Left lung (tissue), 10 donors: Measurements from ENCODE around the gene DNAJB1. TPM values are rescaled to one million over a fixed set of nuclear protein-coding genes. Genes with fewer than 3 reads are reported as not detected.
A peak's percentile ranks its signal among the peaks of the same experiment; 100 is the strongest.
"Not testable (repeated sequence)": the region's sequence is repeated elsewhere in the genome, so short reads cannot be mapped to it uniquely, and the experiment has no call there.

Experiments used
- ATAC-seq: fragments of 200-7000 bp; cut with Tn5 transposase; one replicate; pipeline ENCODE4 v1.9.1; 2020; ENCODE audit warnings: moderate library complexity
- DNase-seq, 4 donors: peaks; one replicate each; pipeline ENCODE4 v3.0.0-alpha.2; 2013 to 2020
- H3K27ac ChIP-seq, 2 donors: fragments of 200-600 bp; sonication (generic) in 1 of 2; one replicate each; pipeline versions ENCODE4 v1.5.0 to v1.8.0; 2020 to 2021
- H3K27me3 ChIP-seq, 2 donors: fragments of 200-600 bp; sonication (generic) in 1 of 2; one replicate each; pipeline versions ENCODE4 v1.5.0 to v1.8.0; 2020 to 2021
- H3K36me3 ChIP-seq, 2 donors: fragments of 200-600 bp; sonication (generic) in 1 of 2; one replicate each; pipeline versions ENCODE4 v1.5.0 to v1.8.0; 2020 to 2021
- H3K4me1 ChIP-seq, 2 donors: fragments of 200-600 bp; one replicate each; pipeline ENCODE4 v1.8.0; 2021
- H3K4me3 ChIP-seq, 2 donors: fragments of 200-600 bp; sonication (generic) in 1 of 2; one replicate each; pipeline versions ENCODE4 v1.5.0 to v1.8.0; 2020 to 2021; ENCODE audit warnings: mild to moderate bottlenecking in 1 of 2
- H3K9me3 ChIP-seq, 2 donors: fragments of 200-600 bp; sonication (generic) in 1 of 2; one replicate each; pipeline versions ENCODE4 v1.5.0 to v1.8.0; 2020 to 2021
- CTCF ChIP-seq, 2 donors: fragments of 200-600 bp; sonication (generic) in 1 of 2; IDR thresholded peaks; one replicate each; pipeline versions ENCODE4 v1.5.0 to v1.8.0; 2021; ENCODE audit warnings: antibody characterized with exemption in 2 of 2
- intact Hi-C, 2 donors: fragments of 100-400 bp; cut with DNase I; formaldehyde crosslinking; loops; one replicate each; pipeline versions ENCODE4 v1.11.2 to v1.14.2; 2022
- polyA plus RNA-seq, 6 donors: library from polyadenylated mRNA; unstranded; fragments of 120-200 nt; gene quantifications; one replicate each; pipeline ENCODE4 v1.2.1, GENCODE V29; 2013; ENCODE audit not compliant: insufficient read length in 6 of 6
- total RNA-seq, 2 donors: library from RNA; stranded (reverse); fragmentation: NEBNext Ultra II Directional; extraction: Animal tissue kit (Norgen Biotek cat#: 25700); gene quantifications; one replicate each; pipeline ENCODE4 v1.2.1, GENCODE V29; 2021
- donor health status: DM: no; HTN: yes; CAD: no.
- donor health status: DM: no; HTN: no; CAD: no.

Gene DNAJB1
- total and polyA plus RNA-seq, 8 donors = 70.8 to 110 (median 91.5) TPM

- intact Hi-C loops = no loop called here
- H3K27ac ChIP-seq = no peak overlapping the region
Measured at GRCh38 chr19:14565298-14565679, 47.1 kb upstream of the DNAJB1 start.

DNA sequence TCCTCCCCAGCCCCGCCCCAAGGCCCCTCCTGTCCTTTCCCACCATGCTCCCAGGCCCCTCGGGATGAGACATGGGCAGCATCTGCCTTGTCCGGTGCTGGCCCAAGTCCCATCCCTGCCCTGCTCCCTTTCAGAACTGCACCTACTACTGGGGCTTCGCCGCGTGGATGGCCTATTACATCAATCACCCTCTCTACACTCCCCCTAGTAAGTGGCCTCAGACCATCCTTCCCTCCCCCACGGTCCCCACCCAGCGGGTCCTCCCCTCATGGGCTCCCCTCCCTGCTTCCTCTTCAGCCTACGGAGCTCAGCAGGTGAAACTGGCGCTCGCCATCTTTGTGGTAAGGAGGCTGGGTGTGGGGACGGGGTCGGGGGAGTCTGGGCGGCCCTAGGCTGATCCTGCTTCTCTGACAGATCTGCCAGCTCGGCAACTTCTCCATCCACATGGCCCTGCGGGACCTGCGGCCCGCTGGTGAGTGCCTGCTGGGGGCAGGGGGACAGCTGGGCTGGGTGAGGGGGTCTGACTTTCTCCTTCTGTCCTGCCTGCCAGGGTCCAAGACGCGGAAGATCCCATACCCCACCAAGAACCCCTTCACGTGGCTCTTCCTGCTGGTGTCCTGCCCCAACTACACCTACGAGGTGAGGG is 46.6 kb upstream of the DNAJB1 start:
- Histone ChIP-seq H3K36me3 (peaks cover 0 to 45% of the 10 kb centered on the region in 2 donors), H3K4me1 (peaks cover 0 to 12% of the 10 kb centered on the region in 2 donors)
- intact Hi-C loops, H3K27me3 ChIP-seq, H3K9me3 ChIP-seq, DNase-seq, ATAC-seq, H3K4me3 ChIP-seq, H3K27ac ChIP-seq: not testable (repeated sequence)

More at GRCh38 chr19:14565298-14565679, 47.1 kb upstream of the DNAJB1 start:
- ATAC-seq (no peak), DNase-seq (peak in 1 of 4 donors; percentile 71)
- H3K9me3 ChIP-seq = no peaks in the 10 kb centered on the region
- peaks cover 0 to 45% of the 10 kb centered on the region in 2 donors for H3K36me3 ChIP-seq
- H3K27me3 ChIP-seq = no peaks in the 10 kb centered on the region
- H3K4me1 ChIP-seq = peaks cover 0 to 11% of the 10 kb centered on the region in 2 donors
- no peak overlapping the region for H3K4me3 ChIP-seq
- no peak for TF ChIP-seq CTCF (IDR thresholded peaks at IDR 0.05)

GRCh38 chr19:14563989-14564651 is 45.9 kb upstream of the DNAJB1 start:
- TF ChIP-seq CTCF (IDR thresholded peaks at IDR 0.05) = no peak
- Histone ChIP-seq H3K9me3 (no peaks in the 10 kb centered on the region), H3K36me3 (peaks cover 0 to 45% of the 10 kb centered on the region in 2 donors), H3K4me3 (no peak overlapping the region), H3K27me3 (no peaks in the 10 kb centered on the region), H3K27ac (no peak overlapping the region), H3K4me1 (peaks cover 0 to 6% of the 10 kb centered on the region in 2 donors)
- no peak for ATAC-seq
- intact Hi-C loops = no loop called here
- DNase-seq = peak in 1 of 4 donors; percentile 80

DNA sequence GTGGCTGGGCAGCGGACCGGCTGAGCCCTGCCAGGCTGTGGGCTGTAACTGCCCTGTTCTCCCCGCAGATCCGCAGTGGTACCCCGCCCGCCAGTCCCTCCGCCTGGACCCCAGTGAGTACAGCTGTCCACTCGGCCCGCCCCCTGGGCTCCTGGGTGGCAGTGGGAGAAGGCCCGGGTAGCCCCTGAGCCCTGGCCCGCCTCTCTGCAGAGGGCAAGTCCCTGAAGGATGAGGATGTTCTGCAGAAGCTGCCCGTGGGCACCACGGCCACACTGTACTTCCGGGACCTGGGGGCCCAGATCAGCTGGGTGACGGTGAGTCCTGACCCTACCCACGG is 45.4 kb upstream of the DNAJB1 start:
- no peaks in the 10 kb centered on the region for H3K27me3 ChIP-seq
- intact Hi-C loops = no loop called here
- H3K4me1 ChIP-seq = peaks cover 0 to 5% of the 10 kb centered on the region in 2 donors
- H3K27ac ChIP-seq = no peak overlapping the region
- DNase-seq (peak in 1 of 4 donors; percentile 74), ATAC-seq (no peak)
- peaks cover 0 to 42% of the 10 kb centered on the region in 2 donors for H3K36me3 ChIP-seq
- H3K4me3 ChIP-seq = no peak overlapping the region
- no peak for TF ChIP-seq CTCF (IDR thresholded peaks at IDR 0.05)
- no peaks in the 10 kb centered on the region for H3K9me3 ChIP-seq

- DNase-seq (no peak), ATAC-seq (no peak)
- Histone ChIP-seq H3K27ac (no peak overlapping the region), H3K27me3 (no peaks in the 10 kb centered on the region), H3K4me1 (peaks cover 0 to 5% of the 10 kb centered on the region in 2 donors), H3K36me3 (peaks cover 0 to 38% of the 10 kb centered on the region in 2 donors), H3K4me3 (no peak overlapping the region), H3K9me3 (no peaks in the 10 kb centered on the region)
- TF ChIP-seq CTCF (IDR thresholded peaks at IDR 0.05) = no peak
- intact Hi-C loops = no loop called here
Measured at GRCh38 chr19:14562660-14563589, 44.7 kb upstream of the DNAJB1 start.
